ENCODE measurements around the gene TPX2.

DNA sequence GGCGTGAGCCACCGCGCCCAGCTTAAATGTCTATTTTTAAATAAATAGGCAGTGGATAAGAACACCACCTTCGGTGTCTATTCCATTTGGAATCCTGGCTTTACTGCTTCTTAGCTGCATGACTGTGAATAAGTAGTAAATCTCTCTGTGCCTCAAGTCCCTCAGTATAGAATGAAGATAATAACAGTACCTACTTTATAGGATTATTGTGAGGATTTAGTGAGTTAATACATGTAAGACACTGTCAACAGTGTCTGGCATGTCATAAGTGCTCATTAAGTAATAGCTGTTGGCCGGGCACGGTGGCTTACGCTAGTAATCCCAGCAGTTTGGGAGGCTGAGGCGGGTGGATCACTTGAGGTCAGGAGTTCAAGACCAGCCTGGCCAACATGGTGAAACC, 10.1 kb downstream of the TPX2 start:
- TF ChIP-seq, protein P1, sequence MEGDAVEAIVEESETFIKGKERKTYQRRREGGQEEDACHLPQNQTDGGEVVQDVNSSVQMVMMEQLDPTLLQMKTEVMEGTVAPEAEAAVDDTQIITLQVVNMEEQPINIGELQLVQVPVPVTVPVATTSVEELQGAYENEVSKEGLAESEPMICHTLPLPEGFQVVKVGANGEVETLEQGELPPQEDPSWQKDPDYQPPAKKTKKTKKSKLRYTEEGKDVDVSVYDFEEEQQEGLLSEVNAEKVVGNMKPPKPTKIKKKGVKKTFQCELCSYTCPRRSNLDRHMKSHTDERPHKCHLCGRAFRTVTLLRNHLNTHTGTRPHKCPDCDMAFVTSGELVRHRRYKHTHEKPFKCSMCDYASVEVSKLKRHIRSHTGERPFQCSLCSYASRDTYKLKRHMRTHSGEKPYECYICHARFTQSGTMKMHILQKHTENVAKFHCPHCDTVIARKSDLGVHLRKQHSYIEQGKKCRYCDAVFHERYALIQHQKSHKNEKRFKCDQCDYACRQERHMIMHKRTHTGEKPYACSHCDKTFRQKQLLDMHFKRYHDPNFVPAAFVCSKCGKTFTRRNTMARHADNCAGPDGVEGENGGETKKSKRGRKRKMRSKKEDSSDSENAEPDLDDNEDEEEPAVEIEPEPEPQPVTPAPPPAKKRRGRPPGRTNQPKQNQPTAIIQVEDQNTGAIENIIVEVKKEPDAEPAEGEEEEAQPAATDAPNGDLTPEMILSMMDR (IDR thresholded peaks at IDR 0.05), result no peak
- TF ChIP-seq ZFX (IDR thresholded peaks at IDR 0.05; ENCODE audit: borderline replicate concordance), result no peak
